Fibroblast of the aortic adventitia (primary cell): ENCODE measurements around the gene PHF3. TPM values are rescaled to one million over a fixed set of nuclear protein-coding genes. Genes with fewer than 3 reads are reported as not detected.

Experiments
- DNase-seq: peaks from one replicate; pipeline ENCODE4 v3.0.0-alpha.2; 2010; ENCODE audit warnings: low read depth
- H3K4me3 ChIP-seq: 2 replicates; pipeline ENCODE4 v1.5.1; 2011; ENCODE audit warnings: low read depth, mild to moderate bottlenecking, control low read depth, low read length, moderate library complexity
- total RNA-seq: library from RNA; depleted of rRNA; stranded (reverse); fragments of >200 nt; gene quantifications from 2 replicates; pipeline ENCODE4 v1.2.3, GENCODE V29; 2012; ENCODE audit warnings: low replicate concordance
- TF ChIP-seq, protein P1 (sequence below): IDR thresholded peaks from 2 replicates; pipeline ENCODE4 v1.5.1; 2011; ENCODE audit warnings: mild to moderate bottlenecking, low read length, control low read depth, inconsistent platforms; ENCODE audit not compliant: insufficient read depth

PHF3 gene
- total RNA-seq, 1 donor = 78.5 TPM

DNA sequence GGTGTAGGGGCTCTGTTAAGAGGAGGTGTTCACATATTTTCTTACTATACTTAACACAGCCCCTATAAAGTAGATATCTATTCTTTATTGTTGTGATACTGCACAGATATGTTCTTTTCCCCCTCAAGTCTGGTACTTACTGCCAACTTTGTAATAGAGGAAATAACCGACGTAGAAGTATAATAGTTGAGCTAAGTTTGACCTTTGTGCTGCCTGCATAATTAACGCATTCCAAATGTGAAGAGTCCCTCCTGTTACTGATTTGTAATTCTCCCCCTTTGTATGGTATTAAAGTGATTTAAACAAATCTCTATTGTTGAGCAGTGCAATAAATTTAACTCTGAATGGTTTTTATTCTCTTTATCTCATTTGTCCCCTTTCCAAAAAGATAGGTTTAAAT lies 39.0 kb downstream of the PHF3 start:
- TF ChIP-seq, protein P1, sequence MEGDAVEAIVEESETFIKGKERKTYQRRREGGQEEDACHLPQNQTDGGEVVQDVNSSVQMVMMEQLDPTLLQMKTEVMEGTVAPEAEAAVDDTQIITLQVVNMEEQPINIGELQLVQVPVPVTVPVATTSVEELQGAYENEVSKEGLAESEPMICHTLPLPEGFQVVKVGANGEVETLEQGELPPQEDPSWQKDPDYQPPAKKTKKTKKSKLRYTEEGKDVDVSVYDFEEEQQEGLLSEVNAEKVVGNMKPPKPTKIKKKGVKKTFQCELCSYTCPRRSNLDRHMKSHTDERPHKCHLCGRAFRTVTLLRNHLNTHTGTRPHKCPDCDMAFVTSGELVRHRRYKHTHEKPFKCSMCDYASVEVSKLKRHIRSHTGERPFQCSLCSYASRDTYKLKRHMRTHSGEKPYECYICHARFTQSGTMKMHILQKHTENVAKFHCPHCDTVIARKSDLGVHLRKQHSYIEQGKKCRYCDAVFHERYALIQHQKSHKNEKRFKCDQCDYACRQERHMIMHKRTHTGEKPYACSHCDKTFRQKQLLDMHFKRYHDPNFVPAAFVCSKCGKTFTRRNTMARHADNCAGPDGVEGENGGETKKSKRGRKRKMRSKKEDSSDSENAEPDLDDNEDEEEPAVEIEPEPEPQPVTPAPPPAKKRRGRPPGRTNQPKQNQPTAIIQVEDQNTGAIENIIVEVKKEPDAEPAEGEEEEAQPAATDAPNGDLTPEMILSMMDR = no peak
- no peak for DNase-seq
- no peak overlapping the region for H3K4me3 ChIP-seq

DNA sequence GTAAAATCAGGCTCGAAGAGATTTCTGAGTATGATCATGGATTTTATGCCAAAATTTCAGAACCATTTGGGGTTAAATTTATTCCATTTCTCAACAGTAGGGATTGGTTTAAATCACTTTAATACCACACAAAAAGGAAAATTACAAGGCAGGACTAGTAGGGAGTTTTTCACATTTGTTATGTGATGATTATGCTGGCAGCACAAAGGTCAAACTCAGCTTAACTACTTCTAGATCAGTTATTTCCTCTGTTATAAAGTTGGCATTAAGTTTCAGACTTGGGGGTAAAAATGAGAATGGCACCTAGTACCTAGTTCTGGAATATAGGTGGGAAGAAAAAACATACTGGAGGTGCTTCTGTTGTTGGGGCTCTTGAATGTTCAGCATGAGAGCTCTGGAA lies 39.5 kb downstream of the PHF3 start:
- TF ChIP-seq, protein P1 = no peak
- no peak for DNase-seq
- H3K4me3 ChIP-seq = no peak overlapping the region

GRCh38 chr6:63676412-63677114 lies 41.0 kb downstream of the PHF3 start:
- DNase-seq = no peak
- TF ChIP-seq, protein P1 = no peak
- H3K4me3 ChIP-seq = no peak overlapping the region

DNA sequence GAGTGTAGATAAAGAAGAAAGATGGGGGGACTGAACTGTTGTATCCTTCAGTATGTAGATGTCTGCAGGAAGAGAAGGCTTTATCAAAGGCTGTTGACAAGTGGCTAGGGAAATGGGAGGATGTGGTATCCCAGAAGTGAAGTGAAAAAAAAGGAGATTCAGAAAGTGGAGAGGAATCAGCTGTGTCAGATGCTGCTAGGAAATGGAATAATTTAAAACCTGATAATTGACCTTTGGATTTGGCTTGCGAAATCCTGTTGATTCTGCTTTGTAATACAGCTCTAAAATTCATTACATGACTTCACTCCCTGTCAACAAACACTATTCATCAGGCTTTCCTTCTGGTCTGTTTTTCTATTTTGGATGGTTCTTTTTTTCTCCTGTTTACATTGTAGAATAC lies 41.7 kb downstream of the PHF3 start:
- no peak for DNase-seq
- no peak overlapping the region for H3K4me3 ChIP-seq
- TF ChIP-seq, protein P1 = no peak

GRCh38 chr6:63683071-63683603 lies 47.5 kb downstream of the PHF3 start:
- TF ChIP-seq, protein P1 = no peak
- no peak for DNase-seq
- H3K4me3 ChIP-seq = no peak overlapping the region

GRCh38 chr6:63685446-63686379 lies 50.1 kb downstream of the PHF3 start:
- DNase-seq = no peak
- H3K4me3 ChIP-seq = no peak overlapping the region
- TF ChIP-seq, protein P1 = no peak
